GM19324 (cell line): ENCODE measurements around the gene GNA12.

Experiments used
- ATAC-seq: cut with Tn5 transposase; IDR thresholded peaks from one replicate; pipeline ENCODE4 v1.9.1; 2021; ENCODE audit warnings: mild to moderate bottlenecking, moderate library complexity; ENCODE audit not compliant: unreplicated experiment, low FRiP score

Gene GNA12

GRCh38 chr7:2719007-2719406 is 125.1 kb downstream of the GNA12 start:
- ATAC-seq, result no peak

GRCh38 chr7:2718296-2718965 is 125.7 kb downstream of the GNA12 start:
- no peak for ATAC-seq

- no peak for ATAC-seq
Observed at GRCh38 chr7:2717293-2718261, 126.5 kb downstream of the GNA12 start.

GRCh38 chr7:2716906-2717292 is 127.2 kb downstream of the GNA12 start:
- ATAC-seq, result no peak

GRCh38 chr7:2716488-2716887 is 127.6 kb downstream of the GNA12 start:
- ATAC-seq, result no peak

- no peak for ATAC-seq
Observed at GRCh38 chr7:2715341-2716231, 128.5 kb downstream of the GNA12 start.

GRCh38 chr7:2714636-2715035 is 129.5 kb downstream of the GNA12 start:
- ATAC-seq, result no peak

- ATAC-seq, result no peak
Observed at GRCh38 chr7:2713978-2714377, 130.1 kb downstream of the GNA12 start.

GRCh38 chr7:2713370-2713769 is 130.7 kb downstream of the GNA12 start:
- ATAC-seq, result no peak

GRCh38 chr7:2711895-2712675 is 132.0 kb downstream of the GNA12 start:
- no peak for ATAC-seq

- no peak for ATAC-seq
Observed at GRCh38 chr7:2710901-2711551, 133.1 kb downstream of the GNA12 start.

- ATAC-seq, result no peak
Observed at GRCh38 chr7:2710286-2710655, 133.8 kb downstream of the GNA12 start.

GRCh38 chr7:2709553-2710285 is 134.4 kb downstream of the GNA12 start:
- ATAC-seq, result peak; percentile 89

- ATAC-seq, result no peak
Observed at GRCh38 chr7:2708547-2709310, 135.4 kb downstream of the GNA12 start.

GRCh38 chr7:2708041-2708440 is 136.1 kb downstream of the GNA12 start:
- ATAC-seq, result no peak

GRCh38 chr7:2707481-2707880 is 136.6 kb downstream of the GNA12 start:
- no peak for ATAC-seq

- no peak for ATAC-seq
Observed at GRCh38 chr7:2706685-2707126, 137.4 kb downstream of the GNA12 start.
